Thyroid gland (tissue), 4 donors: Measurements from ENCODE around the gene STAMBPL1.

Experiments
- POLR2A ChIP-seq, 2 donors: fragments of 450-650 bp; IDR thresholded peaks; one replicate each; pipeline ENCODE4 v1.6.1; 2017; ENCODE audit warnings: antibody characterized with exemption in 2 of 2, mild to moderate bottlenecking in 2 of 2, moderate library complexity in 1 of 2
- TF ChIP-seq, protein P1 (sequence below), 6 experiments: fragments of 200-600 bp in 3 of 6; fragments of 450-650 bp in 3 of 6; sonication (generic) in 3 of 6; IDR thresholded peaks; one replicate each; pipeline ENCODE4 v1.5.1; 2016 to 2019; ENCODE audit warnings: antibody characterized with exemption in 6 of 6, mild to moderate bottlenecking in 2 of 6, inconsistent platforms in 1 of 6, moderate library complexity in 1 of 6

GRCh38 chr10:88861036-88861435, 19.0 kb upstream of the STAMBPL1 start:
- no peak for TF ChIP-seq POLR2A (IDR thresholded peaks at IDR 0.05)
- TF ChIP-seq, protein P1, sequence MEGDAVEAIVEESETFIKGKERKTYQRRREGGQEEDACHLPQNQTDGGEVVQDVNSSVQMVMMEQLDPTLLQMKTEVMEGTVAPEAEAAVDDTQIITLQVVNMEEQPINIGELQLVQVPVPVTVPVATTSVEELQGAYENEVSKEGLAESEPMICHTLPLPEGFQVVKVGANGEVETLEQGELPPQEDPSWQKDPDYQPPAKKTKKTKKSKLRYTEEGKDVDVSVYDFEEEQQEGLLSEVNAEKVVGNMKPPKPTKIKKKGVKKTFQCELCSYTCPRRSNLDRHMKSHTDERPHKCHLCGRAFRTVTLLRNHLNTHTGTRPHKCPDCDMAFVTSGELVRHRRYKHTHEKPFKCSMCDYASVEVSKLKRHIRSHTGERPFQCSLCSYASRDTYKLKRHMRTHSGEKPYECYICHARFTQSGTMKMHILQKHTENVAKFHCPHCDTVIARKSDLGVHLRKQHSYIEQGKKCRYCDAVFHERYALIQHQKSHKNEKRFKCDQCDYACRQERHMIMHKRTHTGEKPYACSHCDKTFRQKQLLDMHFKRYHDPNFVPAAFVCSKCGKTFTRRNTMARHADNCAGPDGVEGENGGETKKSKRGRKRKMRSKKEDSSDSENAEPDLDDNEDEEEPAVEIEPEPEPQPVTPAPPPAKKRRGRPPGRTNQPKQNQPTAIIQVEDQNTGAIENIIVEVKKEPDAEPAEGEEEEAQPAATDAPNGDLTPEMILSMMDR (IDR thresholded peaks at IDR 0.05) = no peak
